HG02588 (cell line): ENCODE data around the gene EHBP1.

ENCODE experiments used
- ATAC-seq: cut with Tn5 transposase; IDR thresholded peaks from one replicate; pipeline ENCODE4 v1.9.1; 2021; ENCODE audit warnings: mild to moderate bottlenecking, moderate library complexity; ENCODE audit not compliant: unreplicated experiment

EHBP1 gene

GRCh38 chr2:62812921-62813825 lies 107.7 kb downstream of the EHBP1 start:
- ATAC-seq: no peak

GRCh38 chr2:62814123-62814522 lies 108.6 kb downstream of the EHBP1 start:
- no peak for ATAC-seq

- no peak for ATAC-seq
Measured at GRCh38 chr2:62817348-62817747, 111.8 kb downstream of the EHBP1 start.

GRCh38 chr2:62817995-62818713 lies 112.6 kb downstream of the EHBP1 start:
- no peak for ATAC-seq

- no peak for ATAC-seq
Measured at GRCh38 chr2:62822549-62822948, 117.0 kb downstream of the EHBP1 start.

GRCh38 chr2:62824388-62824787 lies 118.9 kb downstream of the EHBP1 start:
- no peak for ATAC-seq

GRCh38 chr2:62826141-62826540 lies 120.6 kb downstream of the EHBP1 start:
- ATAC-seq: no peak

- ATAC-seq: no peak
Measured at GRCh38 chr2:62826953-62827675, 121.6 kb downstream of the EHBP1 start.

GRCh38 chr2:62831729-62832128 lies 126.2 kb downstream of the EHBP1 start:
- peak; percentile 58 for ATAC-seq

GRCh38 chr2:62844311-62845090 lies 139.0 kb downstream of the EHBP1 start:
- no peak for ATAC-seq

- ATAC-seq: no peak
Measured at GRCh38 chr2:62845256-62845655, 139.7 kb downstream of the EHBP1 start.

- no peak for ATAC-seq
Measured at GRCh38 chr2:62852254-62852653, 146.7 kb downstream of the EHBP1 start.

GRCh38 chr2:62854600-62855514 lies 149.3 kb downstream of the EHBP1 start:
- no peak for ATAC-seq

GRCh38 chr2:62856228-62857040 lies 150.9 kb downstream of the EHBP1 start:
- no peak for ATAC-seq

- no peak for ATAC-seq
Measured at GRCh38 chr2:62857139-62857931, 151.8 kb downstream of the EHBP1 start.

GRCh38 chr2:62858231-62858832 lies 152.8 kb downstream of the EHBP1 start:
- ATAC-seq: no peak

- no peak for ATAC-seq
Measured at GRCh38 chr2:62868947-62869346, 163.4 kb downstream of the EHBP1 start.

GRCh38 chr2:62870966-62871365 lies 165.5 kb downstream of the EHBP1 start:
- ATAC-seq: no peak
